SK-N-SH (cell line): ENCODE results near the gene ADAMTS1. TPM values are rescaled to one million over a fixed set of nuclear protein-coding genes. Genes with fewer than 3 reads are reported as not detected.

Experiments
- CTCF ChIA-PET: fragments of 300-600, 350-600 bp; formaldehyde crosslinking; extraction: SDS; loops from one replicate; lab custom pipeline; 2021; lab: Yijun Ruan, JAX
- POLR2A ChIA-PET: fragments of 350-600 bp; sonication (Branson Sonifier 250); formaldehyde crosslinking; extraction: SDS; loops from one replicate; lab custom pipeline; 2020; ENCODE audit warnings: antibody characterized with exemption, inconsistent platforms; lab: Yijun Ruan, JAX
- DNase-seq: peaks from one replicate; pipeline ENCODE4 v3.0.0; 2012
- H2AFZ ChIP-seq: fragments of 200-600 bp; sonication (generic); 2 replicates; pipeline ENCODE4 v1.8.1; 2016; ENCODE audit warnings: antibody characterized with exemption, mild to moderate bottlenecking, low read depth
- H3F3A ChIP-seq: fragments of 200-600 bp; sonication (generic); replicated peaks from 2 replicates; pipeline ENCODE3; 2016; ENCODE audit warnings: antibody characterized with exemption, mild to moderate bottlenecking; ENCODE audit not compliant: insufficient read depth
- H3K27ac ChIP-seq, 2 experiments: fragments of 200-500 bp in 1 of 2; fragments of 200-600 bp in 1 of 2; sonication (Bioruptor generic) in 1 of 2; sonication (generic), shearing (Covaris generic) in 1 of 2; 2 replicates each; pipeline versions ENCODE4 v1.5.1 to v1.6.1; 2014 to 2016; ENCODE audit warnings: low read depth in 2 of 2, inconsistent platforms in 1 of 2, low read length in 1 of 2, mild to moderate bottlenecking in 1 of 2, mixed read lengths in 1 of 2
- H3K27me3 ChIP-seq: fragments of 200-600 bp; sonication (generic), shearing (Covaris generic); 2 replicates; pipeline ENCODE4 v1.6.1; 2016; ENCODE audit warnings: mixed run types; ENCODE audit not compliant: insufficient read depth
- H3K36me3 ChIP-seq, 2 experiments: fragments of 200-500 bp in 1 of 2; fragments of 200-600 bp in 1 of 2; sonication (Bioruptor generic) in 1 of 2; sonication (generic) in 1 of 2; replicated peaks in 1 of 2; 2 replicates each; pipeline versions ENCODE3 to v1.5.1; 2014 to 2016; ENCODE audit warnings: low read length in 1 of 2, mild to moderate bottlenecking in 1 of 2; ENCODE audit not compliant: insufficient read depth in 2 of 2, control insufficient read depth in 1 of 2
- H3K4me1 ChIP-seq, 2 experiments: fragments of 200-500 bp in 1 of 2; fragments of 200-600 bp in 1 of 2; sonication (Bioruptor generic) in 1 of 2; sonication (generic), shearing (Covaris generic) in 1 of 2; 2 replicates each; pipeline versions ENCODE4 v1.5.1 to v1.6.1; 2014 to 2016; ENCODE audit warnings: low read depth in 1 of 2, low read length in 1 of 2, mixed run types in 1 of 2; ENCODE audit not compliant: insufficient read depth in 2 of 2, control insufficient read depth in 1 of 2
- H3K4me2 ChIP-seq: fragments of 200-600 bp; sonication (generic), shearing (Covaris generic); 2 replicates; pipeline ENCODE4 v1.6.1; 2017; ENCODE audit warnings: mixed run types
- H3K4me3 ChIP-seq, 2 experiments: fragments of 200-500 bp in 1 of 2; fragments of 200-600 bp in 1 of 2; sonication (Bioruptor generic) in 1 of 2; sonication (generic), shearing (Covaris generic) in 1 of 2; 2 replicates each; pipeline versions ENCODE4 v1.5.1 to v1.8.1; 2014 to 2016; ENCODE audit warnings: low read depth in 2 of 2, inconsistent platforms in 1 of 2, low read length in 1 of 2, mild to moderate bottlenecking in 1 of 2, mixed read lengths in 1 of 2, moderate library complexity in 1 of 2
- H3K79me2 ChIP-seq: fragments of 200-600 bp; sonication (generic); 2 replicates; pipeline ENCODE4 v1.8.1; 2017; ENCODE audit warnings: mild to moderate bottlenecking; ENCODE audit not compliant: insufficient read depth
- H3K9ac ChIP-seq: fragments of 200-600 bp; sonication (generic); 2 replicates; pipeline ENCODE4 v1.6.1; 2017; ENCODE audit warnings: mixed run types
- H3K9me2 ChIP-seq: fragments of 200-600 bp; sonication (generic); 2 replicates; pipeline ENCODE4 v1.6.1; 2017; ENCODE audit warnings: mixed run types
- H3K9me3 ChIP-seq: fragments of 200-600 bp; sonication (generic); 2 replicates; pipeline ENCODE4 v1.6.1; 2017; ENCODE audit warnings: mixed run types, mild to moderate bottlenecking, moderate library complexity
- H4K20me1 ChIP-seq: fragments of 200-600 bp; sonication (generic); 2 replicates; pipeline ENCODE4 v1.6.1; 2017; ENCODE audit warnings: mild to moderate bottlenecking, mixed run types; ENCODE audit not compliant: insufficient read depth
- CHD2 ChIP-seq: fragments of 150-350 bp; IDR thresholded peaks from 2 replicates; pipeline ENCODE4 v1.6.1; 2018; ENCODE audit warnings: low read length; ENCODE audit not compliant: partially characterized antibody
- EP300 ChIP-seq, 2 experiments: IDR thresholded peaks; 2 replicates each; pipeline versions ENCODE4 v1.4.0 to v1.6.1; 2012; ENCODE audit warnings: borderline replicate concordance in 1 of 2, low read depth in 1 of 2, low read length in 1 of 2
- FOSL2 ChIP-seq: IDR thresholded peaks from 2 replicates; pipeline ENCODE4 v1.4.0; 2012; ENCODE audit warnings: low read depth, mild to moderate bottlenecking, moderate library complexity, borderline replicate concordance
- FOXM1 ChIP-seq: IDR thresholded peaks from 2 replicates; pipeline ENCODE4 v1.4.0; 2012; ENCODE audit warnings: low read depth, mild to moderate bottlenecking
- GABPA ChIP-seq: IDR thresholded peaks from 2 replicates; pipeline ENCODE4 v1.4.0; 2012; ENCODE audit warnings: low read depth, mild to moderate bottlenecking
- MXI1 ChIP-seq: IDR thresholded peaks from 2 replicates; pipeline ENCODE4 v1.6.1; 2012; ENCODE audit warnings: mild to moderate bottlenecking, low read depth, low read length, improper control_type of control experiment
- NFIC ChIP-seq: IDR thresholded peaks from 2 replicates; pipeline ENCODE4 v1.4.0; 2012; ENCODE audit warnings: borderline replicate concordance
- PBX3 ChIP-seq: IDR thresholded peaks from 2 replicates; pipeline ENCODE4; 2012
- RCOR1 ChIP-seq: fragments of 150-350 bp; IDR thresholded peaks from 2 replicates; pipeline ENCODE4 v1.6.1; 2017; ENCODE audit warnings: antibody characterized with exemption, low read length
- REST ChIP-seq: IDR thresholded peaks from 2 replicates; pipeline ENCODE4 v1.6.1; 2012; ENCODE audit warnings: mild to moderate bottlenecking, low read depth, low read length, moderate library complexity
- RFX5 ChIP-seq: IDR thresholded peaks from 2 replicates; pipeline ENCODE4 v1.6.1; 2012; ENCODE audit warnings: mild to moderate bottlenecking, improper control_type of control experiment, low read length
- RXRA ChIP-seq: IDR thresholded peaks from 2 replicates; pipeline ENCODE4 v1.4.0; 2012; ENCODE audit warnings: low read depth, mild to moderate bottlenecking, borderline replicate concordance
- SIN3A ChIP-seq: IDR thresholded peaks from 2 replicates; pipeline ENCODE4 v1.6.1; 2012; ENCODE audit warnings: low read depth, mild to moderate bottlenecking, low read length, moderate library complexity, borderline replicate concordance
- SMC3 ChIP-seq: IDR thresholded peaks from 2 replicates; pipeline ENCODE4 v1.6.1; 2012; ENCODE audit warnings: low read depth, low read length, improper control_type of control experiment
- TCF12 ChIP-seq: IDR thresholded peaks from 2 replicates; pipeline ENCODE4 v1.4.0; 2012
- TEAD4 ChIP-seq: IDR thresholded peaks from 2 replicates; pipeline ENCODE4 v1.4.0; 2012; ENCODE audit warnings: mild to moderate bottlenecking, borderline replicate concordance; ENCODE audit not compliant: insufficient read depth
- USF2 ChIP-seq: fragments of 150-350 bp; IDR thresholded peaks from 2 replicates; pipeline ENCODE4 v1.6.1; 2017; ENCODE audit warnings: antibody characterized with exemption, low read length, low read depth, borderline replicate concordance
- WGBS: methylation state at CpG from one replicate; pipeline ENCODE4 v1.1.6; 2017; ENCODE audit warnings: low lambda C conversion rate; 5-methylcytosine and 5-hydroxymethylcytosine counted together
- polyA plus RNA-seq, 3 experiments: library from polyadenylated mRNA; depleted of rRNA; stranded (reverse); fragments of >200 nt; gene quantifications; 2 replicates each; pipeline ENCODE4 v1.2.3, GENCODE V29; 2012

The ADAMTS1 gene
- polyA plus RNA-seq, 1 of the 3 experiments (the other 2 are of a cell fraction) = 137 TPM

GRCh38 chr21:26810676-26811415, 34.4 kb downstream of the ADAMTS1 start:
- POLR2A ChIA-PET = no interaction called here
- Histone ChIP-seq H3F3A (no peaks in the 10 kb centered on the region), H3K9me3 (no peaks in the 10 kb centered on the region), H3K36me3 (no peaks in the 10 kb centered on the region), H2AFZ (no peak overlapping the region), H3K27ac (no peak overlapping the region), H3K4me2 (no peak overlapping the region), H3K79me2 (no peaks in the 10 kb centered on the region), H4K20me1 (no peaks in the 10 kb centered on the region), H3K4me1 (no peaks in the 10 kb centered on the region), H3K9me2 (no peaks in the 10 kb centered on the region), H3K27me3 (no peaks in the 10 kb centered on the region), H3K4me3 (no peak overlapping the region), H3K9ac (no peak overlapping the region)
- 49% methylated on average over 2 of the region's 2 CpGs for WGBS
- CTCF ChIA-PET = no interaction called here
- TF ChIP-seq RFX5 (no peak), SMC3 (no peak), EP300 (IDR thresholded peaks at IDR 0.05; ENCODE audit: borderline replicate concordance in 1 of 2, low read depth in 1 of 2, low read length in 1 of 2) (no peak), RXRA (no peak), PBX3 (no peak), TEAD4 (no peak), REST (no peak), USF2 (no peak), GABPA (no peak), TCF12 (no peak)
- DNase-seq = no peak

- H3K4me1 ChIP-seq = no peaks in the 10 kb centered on the region; a peak in 1 of 4 replicates
- ChIA-PET CTCF (no interaction called here), POLR2A (no interaction called here)
- no peak overlapping the region for H2AFZ ChIP-seq
- 59% methylated on average over 5 of the region's 5 CpGs for WGBS
- DNase-seq = no peak
- no peak overlapping the region for H3K4me3 ChIP-seq
- no peaks in the 10 kb centered on the region for H3K27me3 ChIP-seq
- no peaks in the 10 kb centered on the region for H3K9me3 ChIP-seq
- no peaks in the 10 kb centered on the region for H3K9me2 ChIP-seq
- H3K36me3 ChIP-seq = no peaks in the 10 kb centered on the region
- no peaks in the 10 kb centered on the region for H3K79me2 ChIP-seq
- no peak overlapping the region for H3K9ac ChIP-seq
- no peak overlapping the region for H3K27ac ChIP-seq
- H3K4me2 ChIP-seq = no peak overlapping the region
- H3F3A ChIP-seq = no peaks in the 10 kb centered on the region
- H4K20me1 ChIP-seq = no peaks in the 10 kb centered on the region
- TF ChIP-seq TEAD4 (no peak), RFX5 (no peak), MXI1 (no peak), CHD2 (no peak), FOXM1 (no peak), REST (no peak), NFIC (no peak), SIN3A (no peak), FOSL2 (no peak), RCOR1 (no peak), RXRA (no peak)
These were observed 34.9 kb downstream of the ADAMTS1 start for GRCh38 chr21:26810266-26810665.
